Skeletal muscle satellite cell (primary cell): ENCODE results near the gene DLX2.

Source experiments
- H3K27me3 ChIP-seq: 2 replicates; pipeline ENCODE4 v1.7.0; 2013; ENCODE audit warnings: low read length; ENCODE audit not compliant: control insufficient read depth, insufficient read depth
- H3K36me3 ChIP-seq: 2 replicates; pipeline ENCODE4 v1.7.0; 2013; ENCODE audit warnings: mild to moderate bottlenecking, control low read depth, low read length; ENCODE audit not compliant: insufficient read depth
- H3K4me1 ChIP-seq: 2 replicates; pipeline ENCODE4 v1.7.0; 2013; ENCODE audit warnings: low read length; ENCODE audit not compliant: control insufficient read depth, insufficient read depth
- H3K4me2 ChIP-seq: 2 replicates; pipeline ENCODE4 v1.7.0; 2013; ENCODE audit warnings: mild to moderate bottlenecking, low read length
- H3K4me3 ChIP-seq: 2 replicates; pipeline ENCODE4 v1.7.0; 2013; ENCODE audit warnings: low read length
- H3K9ac ChIP-seq: 2 replicates; pipeline ENCODE4 v1.7.0; 2013; ENCODE audit warnings: mild to moderate bottlenecking, low read depth, low read length, moderate library complexity
- H3K9me3 ChIP-seq: replicated peaks from 2 replicates; pipeline ENCODE4 v1.7.0; 2013; ENCODE audit warnings: mild to moderate bottlenecking, control low read depth, low read length

The DLX2 gene

GRCh38 chr2:172084645-172085459 lies 17.8 kb downstream of the DLX2 start:
- Histone ChIP-seq H3K27me3 (peaks cover 11% of the 10 kb centered on the region), H3K9ac (peak overlapping the region; percentile 84), H3K4me2 (peak overlapping the region; percentile 97), H3K4me3 (peak overlapping the region; percentile 89), H3K4me1 (peaks cover 38% of the 10 kb centered on the region), H3K36me3 (peaks cover 12% of the 10 kb centered on the region), H3K9me3 (no peaks in the 10 kb centered on the region)

- Histone ChIP-seq H3K27me3 (peaks cover 11% of the 10 kb centered on the region), H3K4me1 (peaks cover 38% of the 10 kb centered on the region), H3K4me3 (peak overlapping the region; percentile 89), H3K9ac (peak overlapping the region; percentile 84), H3K36me3 (peaks cover 12% of the 10 kb centered on the region), H3K4me2 (peak overlapping the region; percentile 97), H3K9me3 (no peaks in the 10 kb centered on the region)
Observed at GRCh38 chr2:172084395-172084644, 18.4 kb downstream of the DLX2 start.

GRCh38 chr2:172083628-172084394 lies 18.9 kb downstream of the DLX2 start:
- peaks cover 38% of the 10 kb centered on the region for H3K4me1 ChIP-seq
- H3K36me3 ChIP-seq = peaks cover 10% of the 10 kb centered on the region
- peak overlapping the region; percentile 97 for H3K4me2 ChIP-seq
- no peaks in the 10 kb centered on the region for H3K9me3 ChIP-seq
- peaks cover 11% of the 10 kb centered on the region for H3K27me3 ChIP-seq
- H3K9ac ChIP-seq = peak overlapping the region; percentile 84
- peak overlapping the region; percentile 89 for H3K4me3 ChIP-seq

- Histone ChIP-seq H3K36me3 (peaks cover 3% of the 10 kb centered on the region), H3K9me3 (no peaks in the 10 kb centered on the region), H3K4me1 (peaks cover 37% of the 10 kb centered on the region), H3K27me3 (peaks cover 11% of the 10 kb centered on the region), H3K9ac (peak overlapping the region; percentile 16), H3K4me2 (peak overlapping the region; percentile 97), H3K4me3 (peak overlapping the region; percentile 57)
Observed at GRCh38 chr2:172082944-172083627, 19.6 kb downstream of the DLX2 start.

GRCh38 chr2:172082105-172082943 lies 20.4 kb downstream of the DLX2 start:
- peaks cover 11% of the 10 kb centered on the region for H3K27me3 ChIP-seq
- H3K4me3 ChIP-seq = peak overlapping the region; percentile 57
- H3K9ac ChIP-seq = no peak overlapping the region
- no peaks in the 10 kb centered on the region for H3K36me3 ChIP-seq
- no peaks in the 10 kb centered on the region for H3K9me3 ChIP-seq
- H3K4me1 ChIP-seq = peaks cover 30% of the 10 kb centered on the region
- peak overlapping the region; percentile 97 for H3K4me2 ChIP-seq

GRCh38 chr2:172081221-172082022 lies 21.3 kb downstream of the DLX2 start:
- no peak overlapping the region for H3K4me2 ChIP-seq
- no peak overlapping the region for H3K4me3 ChIP-seq
- no peaks in the 10 kb centered on the region for H3K36me3 ChIP-seq
- H3K27me3 ChIP-seq = peaks cover 11% of the 10 kb centered on the region
- H3K9me3 ChIP-seq = no peaks in the 10 kb centered on the region
- peaks cover 22% of the 10 kb centered on the region for H3K4me1 ChIP-seq
- H3K9ac ChIP-seq = no peak overlapping the region

GRCh38 chr2:172080641-172081220 lies 22.0 kb downstream of the DLX2 start:
- no peaks in the 10 kb centered on the region for H3K9me3 ChIP-seq
- no peak overlapping the region for H3K4me2 ChIP-seq
- no peaks in the 10 kb centered on the region for H3K36me3 ChIP-seq
- H3K9ac ChIP-seq = no peak overlapping the region
- peaks cover 11% of the 10 kb centered on the region for H3K27me3 ChIP-seq
- no peak overlapping the region for H3K4me3 ChIP-seq
- H3K4me1 ChIP-seq = peaks cover 22% of the 10 kb centered on the region

- Histone ChIP-seq H3K9me3 (no peaks in the 10 kb centered on the region), H3K4me3 (no peak overlapping the region), H3K4me1 (peaks cover 22% of the 10 kb centered on the region), H3K36me3 (no peaks in the 10 kb centered on the region), H3K9ac (no peak overlapping the region), H3K27me3 (peaks cover 11% of the 10 kb centered on the region), H3K4me2 (no peak overlapping the region)
Observed at GRCh38 chr2:172079838-172080640, 22.7 kb downstream of the DLX2 start.

GRCh38 chr2:172079416-172079815 lies 23.3 kb downstream of the DLX2 start:
- H3K4me2 ChIP-seq = no peak overlapping the region
- H3K4me1 ChIP-seq = peaks cover 20% of the 10 kb centered on the region
- peaks cover 11% of the 10 kb centered on the region for H3K27me3 ChIP-seq
- no peak overlapping the region for H3K9ac ChIP-seq
- H3K4me3 ChIP-seq = no peak overlapping the region
- H3K9me3 ChIP-seq = no peaks in the 10 kb centered on the region
- no peaks in the 10 kb centered on the region for H3K36me3 ChIP-seq

GRCh38 chr2:172074254-172074653 lies 28.4 kb downstream of the DLX2 start:
- no peak overlapping the region for H3K9ac ChIP-seq
- no peaks in the 10 kb centered on the region for H3K27me3 ChIP-seq
- no peaks in the 10 kb centered on the region for H3K36me3 ChIP-seq
- no peaks in the 10 kb centered on the region for H3K9me3 ChIP-seq
- no peaks in the 10 kb centered on the region for H3K4me1 ChIP-seq
- H3K4me2 ChIP-seq = no peak overlapping the region
- H3K4me3 ChIP-seq = no peak overlapping the region
